A549 treated with DMSO at 1 μM for 4 hours (cell line): ENCODE measurements around the gene RPA3. TPM values are rescaled to one million over a fixed set of nuclear protein-coding genes. Genes with fewer than 3 reads are reported as not detected.

Experiments used
- total RNA-seq: library from RNA; stranded (reverse); fragments of 200-300 nt; extraction: Qiagen RNA extraction; gene quantifications from 5 replicates; pipeline ENCODE4 v1.2.3, GENCODE V29; 2022; ENCODE audit warnings: low read depth

RPA3 gene
- total RNA-seq: 82.4 to 108 TPM (median 98.7 TPM) in 5 replicates

GRCh38 chr7:7718492-7718891 is at the start of gene RPA3:
Gene RPA3, minus strand, starts transcription at chr7:7718607. Its CDS starts 78,189 bp downstream, at chr7:7640418.

DNA sequence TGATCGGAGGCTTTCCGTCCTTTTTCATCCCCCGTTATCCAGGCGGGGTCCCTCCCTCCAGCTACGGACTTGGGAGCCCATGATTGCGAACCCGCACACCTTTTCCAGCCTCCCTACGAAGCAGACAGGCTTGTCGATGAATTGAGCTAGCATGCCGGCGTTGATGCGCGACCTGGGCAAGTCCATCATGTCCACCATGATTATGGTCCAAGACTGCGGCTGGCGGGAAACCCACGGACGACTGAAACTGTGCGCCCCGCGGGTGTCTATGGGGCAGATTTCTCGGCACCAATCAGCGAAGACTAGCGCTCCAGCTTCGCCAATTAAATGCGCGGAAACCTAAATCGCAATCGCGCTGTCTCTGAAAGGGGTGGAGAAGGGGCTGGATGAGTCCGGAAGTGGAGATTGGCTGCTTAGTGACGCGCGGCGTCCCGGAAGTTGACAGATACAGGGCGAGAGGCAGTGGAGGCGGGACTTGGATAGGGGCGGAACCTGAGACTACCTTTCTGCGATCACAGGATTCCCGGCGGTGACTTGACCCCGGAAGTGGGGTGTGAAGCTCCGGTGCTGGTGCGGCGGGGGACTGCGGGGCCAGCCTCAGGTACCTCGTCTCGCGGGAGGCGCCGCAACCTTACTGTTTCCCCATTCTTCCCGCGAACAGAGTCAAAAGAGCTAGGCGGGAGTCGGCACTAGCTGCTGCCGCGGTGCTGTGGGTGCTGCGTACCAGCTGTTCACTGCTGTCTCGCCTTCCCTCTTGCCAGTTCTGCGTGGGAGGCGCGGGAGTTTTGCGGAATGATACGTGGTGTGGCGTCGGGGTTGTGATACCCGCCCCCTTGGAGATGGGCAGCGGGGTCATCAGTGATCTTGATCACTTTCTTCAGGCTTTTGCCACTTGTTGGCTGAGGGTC is 77.9 kb downstream of the RPA3 start, which contains the start of gene UMAD1:
Gene UMAD1 (plus strand): TSS at position 532 of the 908 bp plus-strand sequence. CDS start 32,620 bp downstream, outside the sequence.

Other genes starting within 250 kb of the RPA3 start
- 0.56 to 0.97 TPM (median 0.71 TPM) in 5 replicates for gene COL28A1, start 182.7 kb downstream of the RPA3 start, total RNA-seq
- gene MIOS, start 151.7 kb downstream of the RPA3 start, total RNA-seq: 17.3 to 21.6 TPM (median 19.7 TPM) in 5 replicates
- 8.9 to 14.4 TPM (median 11.6 TPM) in 5 replicates for gene UMAD1, start 77.9 kb downstream of the RPA3 start, total RNA-seq